GM23338 (cell line): ENCODE measurements around the gene GPD1L. TPM values are rescaled to one million over a fixed set of nuclear protein-coding genes. Genes with fewer than 3 reads are reported as not detected.

Source experiments
- ATAC-seq: fragments of 200-7000 bp; cut with Tn5 transposase; 3 replicates; pipeline ENCODE4 v1.9.1; 2020
- DNase-seq: peaks from one replicate; pipeline ENCODE4 v3.0.0-alpha.2; 2015; ENCODE audit warnings: low spot score
- H2AFZ ChIP-seq: fragments of 200-600 bp; sonication (generic); 2 replicates; pipeline ENCODE4 v1.8.0; 2016; ENCODE audit warnings: antibody characterized with exemption, mild to moderate bottlenecking, moderate library complexity
- H3F3A ChIP-seq: fragments of 200-600 bp; sonication (generic); replicated peaks from 2 replicates; pipeline ENCODE4 v1.8.0; 2017; ENCODE audit warnings: antibody characterized with exemption, mixed run types, low read depth
- H3K27ac ChIP-seq: fragments of 200-600 bp; sonication (generic); 2 replicates; pipeline ENCODE4 v1.6.1; 2016; ENCODE audit warnings: low read depth
- H3K27me3 ChIP-seq: fragments of 200-600 bp; sonication (generic); 2 replicates; pipeline ENCODE4 v1.8.0; 2016; ENCODE audit warnings: mild to moderate bottlenecking, mixed run types, moderate library complexity; ENCODE audit not compliant: insufficient read depth
- H3K36me3 ChIP-seq: fragments of 200-600 bp; sonication (generic); 2 replicates; pipeline ENCODE4 v1.8.0; 2016; ENCODE audit warnings: mild to moderate bottlenecking; ENCODE audit not compliant: insufficient read depth
- H3K4me1 ChIP-seq: fragments of 200-600 bp; sonication (generic); 2 replicates; pipeline ENCODE4 v1.8.0; 2016; ENCODE audit warnings: mild to moderate bottlenecking, moderate library complexity; ENCODE audit not compliant: insufficient read depth
- H3K4me2 ChIP-seq: fragments of 200-600 bp; sonication (generic); 2 replicates; pipeline ENCODE4 v1.7.1; 2017; ENCODE audit warnings: mixed run types
- H3K4me3 ChIP-seq: fragments of 200-600 bp; sonication (generic); 2 replicates; pipeline ENCODE4 v1.6.1; 2016; ENCODE audit warnings: mixed run types
- H3K79me2 ChIP-seq: fragments of 200-600 bp; sonication (generic); replicated peaks from 2 replicates; pipeline ENCODE4 v1.8.0; 2017; ENCODE audit warnings: mild to moderate bottlenecking; ENCODE audit not compliant: insufficient read depth
- H3K9me2 ChIP-seq: fragments of 200-600 bp; sonication (generic); 2 replicates; pipeline ENCODE4 v1.8.0; 2017; ENCODE audit not compliant: insufficient read depth
- H4K20me1 ChIP-seq: fragments of 200-600 bp; sonication (generic); replicated peaks from 2 replicates; pipeline ENCODE4 v1.8.0; 2017; ENCODE audit warnings: mild to moderate bottlenecking; ENCODE audit not compliant: insufficient read depth
- H3K27ac Mint-ChIP-seq: 2 replicates; pipeline ENCODE4 v1.8.0; 2020; ENCODE audit warnings: inconsistent platforms, mild to moderate bottlenecking, moderate library complexity, mixed read lengths
- H3K27me3 Mint-ChIP-seq: 3 replicates; pipeline ENCODE4 v1.8.0; 2022; ENCODE audit warnings: low read depth, mild to moderate bottlenecking, moderate library complexity, mixed read lengths, inconsistent platforms; ENCODE audit not compliant: insufficient read depth, poor library complexity
- H3K36me3 Mint-ChIP-seq: 3 replicates; pipeline ENCODE4 v1.8.0; 2021; ENCODE audit warnings: low read depth, mild to moderate bottlenecking, inconsistent platforms, moderate library complexity, mixed read lengths
- H3K4me1 Mint-ChIP-seq: 3 replicates; pipeline ENCODE4 v1.8.0; 2020; ENCODE audit warnings: mild to moderate bottlenecking, inconsistent platforms, mixed read lengths
- H3K4me3 Mint-ChIP-seq: 3 replicates; pipeline ENCODE4 v1.8.0; 2021; ENCODE audit warnings: moderate library complexity, mild to moderate bottlenecking, inconsistent platforms, mixed read lengths
- H3K9me3 Mint-ChIP-seq: 3 replicates; pipeline ENCODE4 v1.8.0; 2020; ENCODE audit warnings: moderate library complexity, mild to moderate bottlenecking, inconsistent platforms, mixed read lengths
- CREB1 ChIP-seq: fragments of 250-450 bp; sonication (Bioruptor Pico); IDR thresholded peaks from 2 replicates; pipeline ENCODE4 v1.5.0; 2020; ENCODE audit warnings: low read depth, mild to moderate bottlenecking, moderate library complexity
- CTCF ChIP-seq, 2 experiments: fragments of 200-600 bp in 1 of 2; sonication (generic) in 1 of 2; conservative IDR thresholded peaks; 2 replicates each; pipeline versions ENCODE4 v1.5.1 to v1.6.1; 2016 to 2017; ENCODE audit warnings: antibody characterized with exemption in 2 of 2, low read depth in 2 of 2, mild to moderate bottlenecking in 2 of 2, moderate library complexity in 1 of 2
- ETS1 ChIP-seq: IDR thresholded peaks from 2 replicates; pipeline ENCODE4 v1.6.1; 2016; ENCODE audit warnings: antibody characterized with exemption
- EZH2 ChIP-seq: fragments of 200-600 bp; sonication (generic); IDR thresholded peaks from one replicate; pipeline ENCODE4 v1.8.0; 2017; ENCODE audit warnings: antibody characterized with exemption, mild to moderate bottlenecking, low read depth; ENCODE audit not compliant: unreplicated experiment
- EZH2phosphoT487 ChIP-seq: fragments of 200-600 bp; sonication (generic); IDR thresholded peaks from one replicate; pipeline ENCODE4 v1.8.1; 2018; ENCODE audit warnings: antibody characterized with exemption; ENCODE audit not compliant: unreplicated experiment
- JUNB ChIP-seq: IDR thresholded peaks from one replicate; pipeline ENCODE4 v1.6.1; 2016; ENCODE audit warnings: antibody characterized with exemption; ENCODE audit not compliant: unreplicated experiment
- NANOG ChIP-seq: IDR thresholded peaks from 2 replicates; pipeline ENCODE4 v1.6.1; 2016; ENCODE audit warnings: antibody characterized with exemption, borderline replicate concordance
- POLR2AphosphoS5 ChIP-seq: IDR thresholded peaks from 2 replicates; pipeline ENCODE4 v1.6.1; 2016; ENCODE audit warnings: antibody characterized with exemption, low read depth
- REST ChIP-seq: IDR thresholded peaks from one replicate; pipeline ENCODE4 v1.6.1; 2018; ENCODE audit warnings: antibody characterized with exemption; ENCODE audit not compliant: unreplicated experiment
- STAT1 ChIP-seq: IDR thresholded peaks from one replicate; pipeline ENCODE4 v1.6.1; 2016; ENCODE audit warnings: antibody characterized with exemption; ENCODE audit not compliant: unreplicated experiment
- ZNF114 ChIP-seq: fragments of 250-450 bp; sonication (Bioruptor Pico); IDR thresholded peaks from 2 replicates; pipeline ENCODE4 v1.5.0; 2020; ENCODE audit warnings: mild to moderate bottlenecking, moderate library complexity
- polyA plus RNA-seq: library from polyadenylated mRNA; unstranded; fragments of >200 nt; fragmentation: Nextera tagmentation; extraction: Ambion mirVana; gene quantifications from 2 replicates; pipeline ENCODE4 v1.2.1, GENCODE V29; 2016
- total RNA-seq: library from RNA; depleted of rRNA; stranded (reverse); fragments of >200 nt; shearing (Covaris generic); gene quantifications from 2 replicates; pipeline ENCODE4 v1.2.3, GENCODE V29; 2014
- TF ChIP-seq, protein P1 (sequence below): fragments of 250-450 bp; sonication (Bioruptor Pico); IDR thresholded peaks from 2 replicates; pipeline ENCODE4 v1.5.0; 2020; ENCODE audit warnings: mild to moderate bottlenecking, moderate library complexity

GPD1L gene
- total and polyA plus RNA-seq, 2 experiments from 2014 or later, result 2.0 to 6.4 TPM

DNA sequence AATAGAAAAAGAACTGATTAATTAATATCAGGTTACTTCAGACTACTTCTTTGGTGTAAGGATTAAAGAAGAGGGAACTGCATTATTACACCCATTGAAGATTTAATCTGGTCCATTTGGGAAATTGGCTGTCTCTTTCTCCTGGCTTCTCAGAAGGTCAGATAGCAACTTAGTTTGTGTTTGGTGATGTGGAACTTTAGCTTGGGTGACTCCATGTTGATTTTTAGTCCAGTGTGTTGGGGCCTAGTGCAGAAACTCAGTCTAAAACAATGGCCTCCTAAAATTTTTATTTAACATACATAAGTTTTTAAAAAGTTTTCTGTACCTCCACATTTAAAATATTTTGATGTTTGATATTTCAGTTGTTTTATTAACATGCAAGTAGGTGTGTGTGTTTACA is 27.6 kb upstream of the GPD1L start:
- Histone ChIP-seq H3K9me2 (no peaks in the 10 kb centered on the region; the same call in 1 of the 2 replicates), H3K27ac (no peak overlapping the region), H3K27me3 (no peaks in the 10 kb centered on the region), H3K79me2 (no peaks in the 10 kb centered on the region), H3F3A (no peaks in the 10 kb centered on the region), H3K4me3 (no peak overlapping the region), H3K4me1 (peaks cover 5% of the 10 kb centered on the region; the same call in 1 of the 2 replicates), H4K20me1 (no peaks in the 10 kb centered on the region), H2AFZ (no peak overlapping the region), H3K4me2 (no peak overlapping the region), H3K36me3 (no peaks in the 10 kb centered on the region; the same call in 1 of the 2 replicates)
- TF ChIP-seq ZNF114 (CRISPR knock-in tag), result no peak
- TF ChIP-seq, protein P1, sequence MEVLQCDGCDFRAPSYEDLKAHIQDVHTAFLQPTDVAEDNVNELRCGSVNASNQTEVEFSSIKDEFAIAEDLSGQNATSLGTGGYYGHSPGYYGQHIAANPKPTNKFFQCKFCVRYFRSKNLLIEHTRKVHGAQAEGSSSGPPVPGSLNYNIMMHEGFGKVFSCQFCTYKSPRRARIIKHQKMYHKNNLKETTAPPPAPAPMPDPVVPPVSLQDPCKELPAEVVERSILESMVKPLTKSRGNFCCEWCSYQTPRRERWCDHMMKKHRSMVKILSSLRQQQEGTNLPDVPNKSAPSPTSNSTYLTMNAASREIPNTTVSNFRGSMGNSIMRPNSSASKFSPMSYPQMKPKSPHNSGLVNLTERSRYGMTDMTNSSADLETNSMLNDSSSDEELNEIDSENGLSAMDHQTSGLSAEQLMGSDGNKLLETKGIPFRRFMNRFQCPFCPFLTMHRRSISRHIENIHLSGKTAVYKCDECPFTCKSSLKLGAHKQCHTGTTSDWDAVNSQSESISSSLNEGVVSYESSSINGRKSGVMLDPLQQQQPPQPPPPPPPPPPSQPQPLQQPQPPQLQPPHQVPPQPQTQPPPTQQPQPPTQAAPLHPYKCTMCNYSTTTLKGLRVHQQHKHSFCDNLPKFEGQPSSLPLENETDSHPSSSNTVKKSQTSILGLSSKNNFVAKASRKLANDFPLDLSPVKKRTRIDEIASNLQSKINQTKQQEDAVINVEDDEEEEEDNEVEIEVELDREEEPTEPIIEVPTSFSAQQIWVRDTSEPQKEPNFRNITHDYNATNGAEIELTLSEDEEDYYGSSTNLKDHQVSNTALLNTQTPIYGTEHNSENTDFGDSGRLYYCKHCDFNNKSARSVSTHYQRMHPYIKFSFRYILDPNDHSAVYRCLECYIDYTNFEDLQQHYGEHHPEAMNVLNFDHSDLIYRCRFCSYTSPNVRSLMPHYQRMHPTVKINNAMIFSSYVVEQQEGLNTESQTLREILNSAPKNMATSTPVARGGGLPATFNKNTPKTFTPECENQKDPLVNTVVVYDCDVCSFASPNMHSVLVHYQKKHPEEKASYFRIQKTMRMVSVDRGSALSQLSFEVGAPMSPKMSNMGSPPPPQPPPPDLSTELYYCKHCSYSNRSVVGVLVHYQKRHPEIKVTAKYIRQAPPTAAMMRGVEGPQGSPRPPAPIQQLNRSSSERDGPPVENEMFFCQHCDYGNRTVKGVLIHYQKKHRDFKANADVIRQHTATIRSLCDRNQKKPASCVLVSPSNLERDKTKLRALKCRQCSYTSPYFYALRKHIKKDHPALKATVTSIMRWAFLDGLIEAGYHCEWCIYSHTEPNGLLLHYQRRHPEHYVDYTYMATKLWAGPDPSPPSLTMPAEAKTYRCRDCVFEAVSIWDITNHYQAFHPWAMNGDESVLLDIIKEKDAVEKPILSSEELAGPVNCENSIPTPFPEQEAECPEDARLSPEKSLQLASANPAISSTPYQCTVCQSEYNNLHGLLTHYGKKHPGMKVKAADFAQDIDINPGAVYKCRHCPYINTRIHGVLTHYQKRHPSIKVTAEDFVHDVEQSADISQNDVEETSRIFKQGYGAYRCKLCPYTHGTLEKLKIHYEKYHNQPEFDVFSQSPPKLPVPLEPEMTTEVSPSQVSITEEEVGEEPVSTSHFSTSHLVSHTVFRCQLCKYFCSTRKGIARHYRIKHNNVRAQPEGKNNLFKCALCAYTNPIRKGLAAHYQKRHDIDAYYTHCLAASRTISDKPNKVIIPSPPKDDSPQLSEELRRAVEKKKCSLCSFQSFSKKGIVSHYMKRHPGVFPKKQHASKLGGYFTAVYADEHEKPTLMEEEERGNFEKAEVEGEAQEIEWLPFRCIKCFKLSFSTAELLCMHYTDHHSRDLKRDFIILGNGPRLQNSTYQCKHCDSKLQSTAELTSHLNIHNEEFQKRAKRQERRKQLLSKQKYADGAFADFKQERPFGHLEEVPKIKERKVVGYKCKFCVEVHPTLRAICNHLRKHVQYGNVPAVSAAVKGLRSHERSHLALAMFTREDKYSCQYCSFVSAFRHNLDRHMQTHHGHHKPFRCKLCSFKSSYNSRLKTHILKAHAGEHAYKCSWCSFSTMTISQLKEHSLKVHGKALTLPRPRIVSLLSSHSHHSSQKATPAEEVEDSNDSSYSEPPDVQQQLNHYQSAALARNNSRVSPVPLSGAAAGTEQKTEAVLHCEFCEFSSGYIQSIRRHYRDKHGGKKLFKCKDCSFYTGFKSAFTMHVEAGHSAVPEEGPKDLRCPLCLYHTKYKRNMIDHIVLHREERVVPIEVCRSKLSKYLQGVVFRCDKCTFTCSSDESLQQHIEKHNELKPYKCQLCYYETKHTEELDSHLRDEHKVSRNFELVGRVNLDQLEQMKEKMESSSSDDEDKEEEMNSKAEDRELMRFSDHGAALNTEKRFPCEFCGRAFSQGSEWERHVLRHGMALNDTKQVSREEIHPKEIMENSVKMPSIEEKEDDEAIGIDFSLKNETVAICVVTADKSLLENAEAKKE (CRISPR knock-in tag), result no peak
- no peak for TF ChIP-seq NANOG
- no peak for TF ChIP-seq POLR2AphosphoS5
- TF ChIP-seq EZH2, result no peak
- no peak for TF ChIP-seq JUNB
- TF ChIP-seq CREB1, result no peak
- TF ChIP-seq REST, result no peak
- TF ChIP-seq STAT1, result no peak
- TF ChIP-seq ETS1, result no peak
- no peak for TF ChIP-seq CTCF (conservative IDR thresholded peaks at IDR 0.05; ENCODE audit: low read depth in 2 of 2)
- no peak for TF ChIP-seq EZH2phosphoT487
- Mint-ChIP-seq H3K27me3 (no peaks in the 10 kb centered on the region), H3K36me3 (no peaks in the 10 kb centered on the region), H3K4me1 (peaks cover 9% of the 10 kb centered on the region), H3K9me3 (no peaks in the 10 kb centered on the region), H3K27ac (no peak overlapping the region), H3K4me3 (no peak overlapping the region)
- no peak for DNase-seq
- ATAC-seq, result no peak
